ENCODE data around the gene RAC3. TPM values are rescaled to one million over a fixed set of nuclear protein-coding genes. Genes with fewer than 3 reads are reported as not detected.

The RAC3 gene
- polyA plus RNA-seq, 1 donor (not counting 4 experiments of a cell fraction or from before 2014, with no cell fraction given): 12.3 TPM

DNA sequence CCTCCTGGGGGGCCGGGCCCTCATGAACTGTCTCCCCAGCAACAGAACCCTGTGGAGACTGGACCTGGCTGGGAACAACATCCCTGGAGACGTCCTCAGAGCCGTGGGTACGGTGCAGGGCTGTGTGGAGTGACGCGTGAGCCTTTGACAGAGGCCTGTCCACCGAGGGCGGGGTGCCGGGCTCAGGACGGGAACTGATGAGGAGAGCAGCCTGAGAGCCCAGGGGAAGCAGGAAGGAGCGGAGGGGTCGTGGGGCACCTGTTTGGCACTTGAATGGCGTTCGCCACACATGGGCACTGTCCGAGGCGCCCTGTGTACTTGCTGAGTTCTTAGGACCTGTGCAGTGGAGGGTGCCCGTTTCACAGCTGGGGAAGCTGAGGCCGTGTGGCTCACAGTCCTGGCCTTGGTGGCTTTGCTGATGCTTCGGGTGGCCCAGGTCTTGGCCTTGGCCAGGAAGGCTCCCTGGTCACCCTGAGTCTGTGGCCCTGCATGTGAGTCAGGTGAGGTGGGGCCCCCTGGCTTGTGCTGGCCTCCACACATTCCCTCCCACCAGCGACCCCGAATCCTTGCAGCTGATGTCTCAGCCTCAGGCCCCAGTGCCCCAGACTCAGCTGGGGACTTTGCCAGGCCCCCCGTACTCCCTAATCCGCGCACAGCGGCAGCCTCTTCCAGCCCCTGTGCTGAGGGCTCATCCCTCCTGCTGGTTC, 5.9 kb upstream of the RAC3 start:
- Histone ChIP-seq H3K4me2 (ENCODE audit: control insufficient read depth, extremely low read depth, insufficient read depth, low read depth, low read length) (no peak overlapping the region), H3K9me1 (ENCODE audit: control insufficient read depth, extremely low read depth, insufficient read depth, low read length) (no peaks in the 10 kb centered on the region), H4K20me1 (ENCODE audit: control insufficient read depth, extremely low read depth, insufficient read depth, low read length) (peaks cover 3% of the 10 kb centered on the region), H2AFZ (ENCODE audit: control insufficient read depth, low read length) (no peak overlapping the region), H3K36me3 (ENCODE audit: control insufficient read depth in 2 of 2, extremely low read depth in 1 of 2, insufficient read depth in 2 of 2, low read length in 2 of 2) (peaks cover 0 to 3% of the 10 kb centered on the region in 2 experiments), H3K27me3 (ENCODE audit: control insufficient read depth, extremely low read depth, insufficient read depth, low read length) (no peaks in the 10 kb centered on the region), H3K9me3 (ENCODE audit: control insufficient read depth, low read depth, low read length) (no peaks in the 10 kb centered on the region), H3K4me3 (ENCODE audit: control insufficient read depth in 2 of 3, extremely low read depth in 1 of 3, insufficient read depth in 2 of 3, low read depth in 1 of 3, low read length in 3 of 3) (no peak overlapping the region), H3K9ac (ENCODE audit: control insufficient read depth, extremely low read depth, insufficient read depth, low read length) (no peak overlapping the region), H3K27ac (ENCODE audit: control insufficient read depth, insufficient read depth, low read length) (no peak overlapping the region), H3K4me1 (ENCODE audit: control insufficient read depth, extremely low read depth, insufficient read depth, low read length) (peaks cover 28% of the 10 kb centered on the region), H3K79me2 (ENCODE audit: control insufficient read depth, insufficient read depth, low read length) (peaks cover 5% of the 10 kb centered on the region)
- dilution Hi-C loops (cut with MboI; ENCODE audit: extremely low pct_ligation_motif_present, low sequenced_read_pairs): no loop called here
- DNase-seq (ENCODE audit: low read depth, low spot score): no peak
- TF ChIP-seq EZH2 (IDR thresholded peaks at IDR 0.05; ENCODE audit: low read length): no peak
- TF ChIP-seq, protein P1, sequence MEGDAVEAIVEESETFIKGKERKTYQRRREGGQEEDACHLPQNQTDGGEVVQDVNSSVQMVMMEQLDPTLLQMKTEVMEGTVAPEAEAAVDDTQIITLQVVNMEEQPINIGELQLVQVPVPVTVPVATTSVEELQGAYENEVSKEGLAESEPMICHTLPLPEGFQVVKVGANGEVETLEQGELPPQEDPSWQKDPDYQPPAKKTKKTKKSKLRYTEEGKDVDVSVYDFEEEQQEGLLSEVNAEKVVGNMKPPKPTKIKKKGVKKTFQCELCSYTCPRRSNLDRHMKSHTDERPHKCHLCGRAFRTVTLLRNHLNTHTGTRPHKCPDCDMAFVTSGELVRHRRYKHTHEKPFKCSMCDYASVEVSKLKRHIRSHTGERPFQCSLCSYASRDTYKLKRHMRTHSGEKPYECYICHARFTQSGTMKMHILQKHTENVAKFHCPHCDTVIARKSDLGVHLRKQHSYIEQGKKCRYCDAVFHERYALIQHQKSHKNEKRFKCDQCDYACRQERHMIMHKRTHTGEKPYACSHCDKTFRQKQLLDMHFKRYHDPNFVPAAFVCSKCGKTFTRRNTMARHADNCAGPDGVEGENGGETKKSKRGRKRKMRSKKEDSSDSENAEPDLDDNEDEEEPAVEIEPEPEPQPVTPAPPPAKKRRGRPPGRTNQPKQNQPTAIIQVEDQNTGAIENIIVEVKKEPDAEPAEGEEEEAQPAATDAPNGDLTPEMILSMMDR (optimal IDR thresholded peaks at IDR 0.05 in 1 of 3, IDR thresholded peaks at IDR 0.05 in 1 of 3, conservative IDR thresholded peaks at IDR 0.05 in 1 of 3; ENCODE audit: extremely low read depth in 1 of 3, insufficient read depth in 2 of 3, low read length in 3 of 3): no peak
- FAIRE-seq: no peak

DNA sequence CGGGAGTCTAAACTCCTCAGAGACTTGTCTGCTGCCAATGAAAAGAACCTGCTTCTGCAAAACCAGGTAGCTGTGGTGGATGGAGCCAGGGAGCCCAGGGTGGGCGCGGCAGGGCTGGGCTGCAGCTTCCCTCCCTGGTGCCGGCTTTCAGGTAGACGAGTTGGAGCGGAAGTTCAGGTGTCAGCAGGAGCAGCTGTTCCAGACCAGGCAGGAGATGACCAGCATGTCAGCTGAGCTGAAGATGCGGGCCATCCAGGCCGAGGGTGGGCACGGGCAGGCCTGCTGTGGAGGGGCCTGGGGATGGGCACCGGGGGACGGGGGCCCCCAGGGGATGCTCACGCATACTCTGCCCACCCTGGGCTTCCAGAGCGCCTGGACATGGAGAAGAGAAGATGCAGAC, 3.2 kb upstream of the RAC3 start:
- Histone ChIP-seq H3K27me3 (ENCODE audit: control insufficient read depth, extremely low read depth, insufficient read depth, low read length) (no peaks in the 10 kb centered on the region), H2AFZ (ENCODE audit: control insufficient read depth, low read length) (no peak overlapping the region), H3K9me1 (ENCODE audit: control insufficient read depth, extremely low read depth, insufficient read depth, low read length) (no peaks in the 10 kb centered on the region), H3K79me2 (ENCODE audit: control insufficient read depth, insufficient read depth, low read length) (no peaks in the 10 kb centered on the region), H3K4me1 (ENCODE audit: control insufficient read depth, extremely low read depth, insufficient read depth, low read length) (peaks cover 27% of the 10 kb centered on the region), H3K9ac (ENCODE audit: control insufficient read depth, extremely low read depth, insufficient read depth, low read length) (no peak overlapping the region), H3K9me3 (ENCODE audit: control insufficient read depth, low read depth, low read length) (no peaks in the 10 kb centered on the region), H4K20me1 (ENCODE audit: control insufficient read depth, extremely low read depth, insufficient read depth, low read length) (peaks cover 3% of the 10 kb centered on the region), H3K4me3 (ENCODE audit: control insufficient read depth in 2 of 3, extremely low read depth in 1 of 3, insufficient read depth in 2 of 3, low read depth in 1 of 3, low read length in 3 of 3) (no peak overlapping the region), H3K4me2 (ENCODE audit: control insufficient read depth, extremely low read depth, insufficient read depth, low read depth, low read length) (no peak overlapping the region), H3K27ac (ENCODE audit: control insufficient read depth, insufficient read depth, low read length) (no peak overlapping the region), H3K36me3 (ENCODE audit: control insufficient read depth in 2 of 2, extremely low read depth in 1 of 2, insufficient read depth in 2 of 2, low read length in 2 of 2) (peaks cover 0 to 3% of the 10 kb centered on the region in 2 experiments)
- TF ChIP-seq, protein P1 (optimal IDR thresholded peaks at IDR 0.05 in 1 of 3, IDR thresholded peaks at IDR 0.05 in 1 of 3, conservative IDR thresholded peaks at IDR 0.05 in 1 of 3; ENCODE audit: extremely low read depth in 1 of 3, insufficient read depth in 2 of 3, low read length in 3 of 3): no peak
- TF ChIP-seq EZH2 (IDR thresholded peaks at IDR 0.05; ENCODE audit: low read length): no peak
- DNase-seq (ENCODE audit: low read depth, low spot score): no peak
- no peak for FAIRE-seq
- dilution Hi-C loops (cut with MboI; ENCODE audit: extremely low pct_ligation_motif_present, low sequenced_read_pairs): no loop called here
